Measurements from ENCODE around the gene SPA17. TPM values are rescaled to one million over a fixed set of nuclear protein-coding genes. Genes with fewer than 3 reads are reported as not detected.
A peak's percentile ranks its signal among the peaks of the same experiment; 100 is the strongest.

SPA17 gene
- total RNA-seq, 1 donor from 2014 or later = 67.2 TPM

DNA sequence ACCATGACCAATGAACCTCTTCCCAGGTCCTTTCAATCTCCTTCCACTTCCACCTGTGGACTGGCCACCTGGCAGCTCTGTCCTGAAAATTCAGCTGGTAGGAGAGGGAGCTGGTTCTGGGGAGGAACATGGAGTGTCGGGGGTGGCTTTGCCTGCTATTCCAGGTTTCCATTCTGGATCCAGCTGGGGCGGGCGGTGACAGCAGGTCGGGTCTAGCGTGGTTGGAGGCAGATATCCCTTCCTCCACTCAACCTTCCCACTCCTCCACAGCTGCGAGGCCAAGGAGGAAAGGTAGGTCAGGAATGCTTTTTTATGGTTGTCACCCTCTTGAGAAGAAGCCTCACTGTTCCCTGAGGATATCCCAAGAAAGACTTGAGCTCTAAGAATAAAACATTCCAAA, 69.3 kb downstream of the SPA17 start:
- peaks cover 55% of the 10 kb centered on the region for H3K27me3 Mint-ChIP-seq (ENCODE audit: insufficient read depth, low read depth)
- H3K27ac Mint-ChIP-seq = no peak overlapping the region
- H3K27me3 ChIP-seq = peaks cover 97% of the 10 kb centered on the region

DNA sequence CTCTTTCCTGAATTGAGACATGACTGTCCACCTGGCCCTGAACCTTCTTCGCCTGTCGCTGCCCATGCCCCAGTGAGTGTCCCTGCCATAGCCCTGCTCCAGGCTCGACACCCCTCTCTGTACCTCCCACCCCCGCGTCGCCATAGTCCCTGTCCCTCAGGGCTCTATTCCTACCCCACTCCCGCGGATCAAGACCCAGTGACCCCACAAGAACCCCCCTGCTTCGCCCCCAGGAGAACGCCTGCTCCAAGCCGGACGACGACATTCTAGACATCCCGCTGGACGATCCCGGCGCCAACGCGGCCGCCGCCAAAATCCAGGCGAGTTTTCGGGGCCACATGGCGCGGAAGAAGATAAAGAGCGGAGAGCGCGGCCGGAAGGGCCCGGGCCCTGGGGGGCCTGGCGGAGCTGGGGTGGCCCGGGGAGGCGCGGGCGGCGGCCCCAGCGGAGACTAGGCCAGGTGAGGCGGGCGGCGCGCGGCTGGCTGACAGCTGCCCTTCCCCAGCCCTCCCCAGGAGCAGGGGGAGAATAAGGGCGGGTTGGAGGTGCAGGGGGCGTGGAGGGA, 71.6 kb downstream of the SPA17 start:
- Histone ChIP-seq H2AFZ (replicated peaks) (peak overlapping the region; percentile 49), H3K9me3 (ENCODE audit: low read depth) (no peaks in the 10 kb centered on the region), H4K20me1 (ENCODE audit: low read depth) (peaks cover 35% of the 10 kb centered on the region), H3K79me2 (ENCODE audit: low read depth) (no peaks in the 10 kb centered on the region), H3K4me1 (peaks cover 14% of the 10 kb centered on the region), H3K9ac (no peak overlapping the region), H3K27me3 (peaks cover 100% of the 10 kb centered on the region), H3K27ac (no peak overlapping the region), H3F3A (ENCODE audit: low read depth) (peaks cover 6% of the 10 kb centered on the region), H3K4me3 (peak overlapping the region; percentile 49), H3K36me3 (no peaks in the 10 kb centered on the region), H3K4me2 (peak overlapping the region; percentile 92)
- TF ChIP-seq EZH2phosphoT487 (IDR thresholded peaks at IDR 0.05) = peak; percentile 95
- TF ChIP-seq, protein P1, sequence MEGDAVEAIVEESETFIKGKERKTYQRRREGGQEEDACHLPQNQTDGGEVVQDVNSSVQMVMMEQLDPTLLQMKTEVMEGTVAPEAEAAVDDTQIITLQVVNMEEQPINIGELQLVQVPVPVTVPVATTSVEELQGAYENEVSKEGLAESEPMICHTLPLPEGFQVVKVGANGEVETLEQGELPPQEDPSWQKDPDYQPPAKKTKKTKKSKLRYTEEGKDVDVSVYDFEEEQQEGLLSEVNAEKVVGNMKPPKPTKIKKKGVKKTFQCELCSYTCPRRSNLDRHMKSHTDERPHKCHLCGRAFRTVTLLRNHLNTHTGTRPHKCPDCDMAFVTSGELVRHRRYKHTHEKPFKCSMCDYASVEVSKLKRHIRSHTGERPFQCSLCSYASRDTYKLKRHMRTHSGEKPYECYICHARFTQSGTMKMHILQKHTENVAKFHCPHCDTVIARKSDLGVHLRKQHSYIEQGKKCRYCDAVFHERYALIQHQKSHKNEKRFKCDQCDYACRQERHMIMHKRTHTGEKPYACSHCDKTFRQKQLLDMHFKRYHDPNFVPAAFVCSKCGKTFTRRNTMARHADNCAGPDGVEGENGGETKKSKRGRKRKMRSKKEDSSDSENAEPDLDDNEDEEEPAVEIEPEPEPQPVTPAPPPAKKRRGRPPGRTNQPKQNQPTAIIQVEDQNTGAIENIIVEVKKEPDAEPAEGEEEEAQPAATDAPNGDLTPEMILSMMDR (IDR thresholded peaks at IDR 0.05) = no peak
- TF ChIP-seq EZH2 (IDR thresholded peaks at IDR 0.05) = peak; percentile 97
- peaks cover 70% of the 10 kb centered on the region for H3K27me3 Mint-ChIP-seq (ENCODE audit: insufficient read depth, low read depth)
- H3K4me1 Mint-ChIP-seq = peaks cover 25% of the 10 kb centered on the region
- H3K4me3 Mint-ChIP-seq = peak overlapping the region; percentile 62
- peak; percentile 38 for DNase-seq (ENCODE audit: low spot score)
- peaks cover 30% of the 10 kb centered on the region for H3K36me3 Mint-ChIP-seq
- peaks cover 26% of the 10 kb centered on the region for H3K9me3 Mint-ChIP-seq
- H3K27ac Mint-ChIP-seq = no peak overlapping the region

More for the DNA sequence above, 69.3 kb downstream of the SPA17 start:
- H3K4me3 ChIP-seq = no peak overlapping the region
- H3F3A ChIP-seq (ENCODE audit: low read depth) = peaks cover 19% of the 10 kb centered on the region
- no peak overlapping the region for H3K27ac ChIP-seq
- DNase-seq (ENCODE audit: low spot score) = no peak
- no peak for TF ChIP-seq EZH2phosphoT487 (IDR thresholded peaks at IDR 0.05)
- TF ChIP-seq, protein P1 (IDR thresholded peaks at IDR 0.05) = no peak
- TF ChIP-seq EZH2 (IDR thresholded peaks at IDR 0.05) = no peak
- no peak overlapping the region for H3K4me2 ChIP-seq
- Mint-ChIP-seq H3K4me3 (no peak overlapping the region), H3K4me1 (peaks cover 40% of the 10 kb centered on the region), H3K9me3 (peaks cover 23% of the 10 kb centered on the region), H3K36me3 (peaks cover 27% of the 10 kb centered on the region)
- no peaks in the 10 kb centered on the region for H3K9me3 ChIP-seq (ENCODE audit: low read depth)
- peaks cover 36% of the 10 kb centered on the region for H4K20me1 ChIP-seq (ENCODE audit: low read depth)
- no peaks in the 10 kb centered on the region for H3K79me2 ChIP-seq (ENCODE audit: low read depth)
- no peak overlapping the region for H2AFZ ChIP-seq (replicated peaks)
- H3K4me1 ChIP-seq = peaks cover 29% of the 10 kb centered on the region
- H3K36me3 ChIP-seq = no peaks in the 10 kb centered on the region
- no peak overlapping the region for H3K9ac ChIP-seq

DNA sequence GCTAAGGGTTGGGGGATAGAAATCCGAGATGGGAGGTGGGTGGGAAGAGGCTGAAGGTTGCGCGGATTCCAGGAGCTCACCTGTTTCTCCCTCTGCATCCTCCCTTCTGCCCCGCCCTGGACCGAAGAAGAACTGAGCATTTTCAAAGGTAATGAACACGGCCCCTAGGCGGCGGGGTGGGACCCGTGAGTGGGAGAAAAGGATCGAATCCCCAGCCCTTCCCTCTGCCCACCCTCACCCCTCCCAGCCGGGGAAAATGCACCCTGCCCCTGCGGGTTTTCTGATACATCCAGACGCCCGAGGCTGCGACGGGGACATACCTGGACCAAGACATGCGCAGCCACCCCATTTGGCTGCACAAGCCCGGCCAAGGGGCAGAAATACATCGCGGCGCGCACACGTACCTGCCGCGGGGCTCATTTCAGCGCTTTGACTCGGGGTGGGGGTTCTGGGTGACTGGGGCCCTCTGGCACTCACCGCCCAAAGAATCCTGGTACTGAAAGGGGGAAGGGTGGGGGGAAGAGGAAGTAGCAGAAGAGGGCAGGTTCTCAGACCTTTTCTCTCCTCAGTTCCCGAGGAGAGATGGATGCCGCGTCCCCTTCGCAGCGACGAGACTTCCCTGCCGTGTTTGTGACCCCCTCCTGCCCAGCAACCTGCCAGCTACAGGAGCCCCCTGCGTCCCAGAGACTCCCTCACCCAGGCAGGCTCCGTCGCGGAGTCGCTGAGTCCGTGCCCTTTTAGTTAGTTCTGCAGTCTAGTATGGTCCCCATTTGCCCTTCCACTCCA, 72.3 kb downstream of the SPA17 start:
- Histone ChIP-seq H3K27ac (no peak overlapping the region), H3K4me2 (peak overlapping the region; percentile 92), H3K27me3 (peaks cover 100% of the 10 kb centered on the region), H2AFZ (replicated peaks) (peak overlapping the region; percentile 92), H3F3A (ENCODE audit: low read depth) (peaks cover 5% of the 10 kb centered on the region), H4K20me1 (ENCODE audit: low read depth) (peaks cover 30% of the 10 kb centered on the region), H3K36me3 (no peaks in the 10 kb centered on the region), H3K4me1 (peaks cover 14% of the 10 kb centered on the region), H3K4me3 (peak overlapping the region; percentile 49), H3K9me3 (ENCODE audit: low read depth) (no peaks in the 10 kb centered on the region), H3K9ac (no peak overlapping the region), H3K79me2 (ENCODE audit: low read depth) (no peaks in the 10 kb centered on the region)
- H3K27me3 Mint-ChIP-seq (ENCODE audit: insufficient read depth, low read depth) = peaks cover 71% of the 10 kb centered on the region
- H3K36me3 Mint-ChIP-seq = peaks cover 30% of the 10 kb centered on the region
- no peak overlapping the region for H3K27ac Mint-ChIP-seq
- H3K4me1 Mint-ChIP-seq = peaks cover 22% of the 10 kb centered on the region
- TF ChIP-seq EZH2 (IDR thresholded peaks at IDR 0.05) (peak; percentile 83), EZH2phosphoT487 (IDR thresholded peaks at IDR 0.05) (peak; percentile 57)
- TF ChIP-seq, protein P1 (IDR thresholded peaks at IDR 0.05) = peak; percentile 44
- H3K4me3 Mint-ChIP-seq = peak overlapping the region; percentile 78
- DNase-seq (ENCODE audit: low spot score) = peak; percentile 50
- H3K9me3 Mint-ChIP-seq = peaks cover 26% of the 10 kb centered on the region
